SU-DHL-6 (cell line): ENCODE measurements around the gene PRPF8.
A peak's percentile ranks its signal among the peaks of the same experiment; 100 is the strongest.

Source experiments
- CTCF ChIP-seq: fragments of 200-600 bp; sonication (generic); IDR thresholded peaks from one replicate; pipeline ENCODE4 v1.5.1; 2017; ENCODE audit warnings: antibody characterized with exemption, mild to moderate bottlenecking, low read length, moderate library complexity; ENCODE audit not compliant: insufficient read depth, poor library complexity, severe bottlenecking
- EZH2phosphoT487 ChIP-seq: fragments of 200-600 bp; sonication (generic), shearing (Covaris generic); conservative IDR thresholded peaks from 2 replicates; pipeline ENCODE4 v1.6.1; 2018; ENCODE audit warnings: mild to moderate bottlenecking, antibody characterized with exemption, low read length, moderate library complexity, mixed read lengths

DNA sequence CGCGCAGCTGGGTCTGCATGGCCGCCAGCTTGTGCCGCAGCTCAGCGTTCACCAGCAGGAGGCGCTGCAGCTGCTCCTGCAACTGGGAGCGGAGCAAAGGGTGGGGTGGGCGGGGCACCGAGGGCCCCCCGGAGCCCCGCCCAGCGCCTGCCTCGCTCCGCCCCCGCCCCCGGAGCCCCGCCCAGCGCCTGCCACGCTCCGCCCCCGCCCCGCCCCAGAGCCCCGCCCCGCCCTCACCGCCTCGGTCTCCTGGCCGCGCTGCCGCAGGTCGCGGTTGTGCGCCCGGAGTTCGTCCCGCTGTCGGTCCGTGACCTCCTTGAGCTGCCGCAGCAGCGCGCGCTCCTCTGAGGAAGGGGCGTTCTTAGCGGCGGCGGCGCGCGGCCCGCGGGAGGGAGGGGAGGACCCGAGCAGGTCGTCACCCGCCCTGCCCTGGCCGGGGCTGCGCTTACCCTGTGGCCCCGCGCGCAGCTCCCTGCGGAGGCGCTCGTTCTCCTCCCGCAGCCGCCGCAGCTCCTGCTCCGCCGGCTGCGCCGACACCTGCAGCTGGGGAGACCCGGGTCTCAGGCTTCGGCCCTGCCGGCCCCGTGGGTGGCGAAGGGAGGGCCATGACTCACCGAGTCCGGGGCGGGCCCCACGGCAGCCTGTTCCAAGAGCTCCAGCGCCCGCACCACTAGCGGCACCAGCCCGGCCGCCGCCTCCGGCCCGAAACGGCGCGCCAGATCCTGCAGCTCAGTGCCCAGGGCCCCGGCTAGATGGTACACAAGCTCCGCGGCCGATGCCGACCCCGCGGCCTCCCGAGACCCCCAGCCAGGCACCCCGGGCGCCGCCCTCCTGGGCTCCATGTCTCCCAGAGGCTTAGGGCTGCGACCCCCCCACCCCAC lies 35.5 kb downstream of the PRPF8 start:
- TF ChIP-seq CTCF: peak; percentile 82
- TF ChIP-seq EZH2phosphoT487: no peak
